OCI-LY1 (cell line): ENCODE data around the gene SCAMP2.

Source experiments
- H2AFZ ChIP-seq: fragments of 200-600 bp; sonication (generic), shearing (Covaris generic); 2 replicates; pipeline ENCODE4 v1.6.0; 2014; ENCODE audit warnings: antibody characterized with exemption, mild to moderate bottlenecking, low read length
- H3F3A ChIP-seq: fragments of 200-600 bp; sonication (generic), shearing (Covaris generic); 2 replicates; pipeline ENCODE4 v1.6.0; 2014; ENCODE audit warnings: mild to moderate bottlenecking, antibody characterized with exemption, low read length, moderate library complexity; ENCODE audit not compliant: insufficient read depth
- H3K27ac ChIP-seq: fragments of 200-600 bp; sonication (generic); 2 replicates; pipeline ENCODE4 v1.5.1; 2014; ENCODE audit warnings: low read length, mixed run types, mild to moderate bottlenecking, low read depth; ENCODE audit not compliant: poor library complexity, severe bottlenecking
- H3K27me3 ChIP-seq: fragments of 200-600 bp; sonication (generic); 2 replicates; pipeline ENCODE4 v1.6.0; 2014; ENCODE audit warnings: antibody characterized with exemption, mild to moderate bottlenecking, low read length, moderate library complexity; ENCODE audit not compliant: insufficient read depth
- H3K36me3 ChIP-seq: fragments of 200-600 bp; sonication (generic); 2 replicates; pipeline ENCODE4 v1.6.1; 2014; ENCODE audit warnings: mild to moderate bottlenecking, antibody characterized with exemption, low read length, moderate library complexity, mixed read lengths; ENCODE audit not compliant: insufficient read depth
- H3K4me1 ChIP-seq: fragments of 200-600 bp; sonication (generic); 2 replicates; pipeline ENCODE4 v1.5.1; 2014; ENCODE audit warnings: mild to moderate bottlenecking, low read length, moderate library complexity; ENCODE audit not compliant: insufficient read depth, severe bottlenecking
- H3K4me2 ChIP-seq: fragments of 200-600 bp; sonication (generic), shearing (Covaris generic); 2 replicates; pipeline ENCODE4 v1.6.1; 2014; ENCODE audit warnings: low read length
- H3K4me3 ChIP-seq: fragments of 200-600 bp; sonication (generic); 2 replicates; pipeline ENCODE4 v1.5.1; 2014; ENCODE audit warnings: low read length, low read depth, mild to moderate bottlenecking, mixed read lengths; ENCODE audit not compliant: poor library complexity, severe bottlenecking
- H3K79me2 ChIP-seq: fragments of 200-600 bp; shearing (Covaris generic); 2 replicates; pipeline ENCODE4 v1.6.1; 2016; ENCODE audit warnings: mixed run types, low read length, mixed read lengths; ENCODE audit not compliant: insufficient read depth
- H3K9ac ChIP-seq: fragments of 200-600 bp; sonication (generic), shearing (Covaris generic); 2 replicates; pipeline ENCODE4 v1.6.1; 2014; ENCODE audit warnings: mild to moderate bottlenecking, low read length, mixed read lengths
- H3K9me2 ChIP-seq: fragments of 200-600 bp; sonication (generic), shearing (Covaris generic); 2 replicates; pipeline ENCODE4 v1.6.1; 2014; ENCODE audit warnings: low read depth, mild to moderate bottlenecking, low read length, mixed read lengths
- H3K9me3 ChIP-seq: fragments of 200-600 bp; shearing (Covaris generic); 2 replicates; pipeline ENCODE4 v1.6.1; 2014; ENCODE audit warnings: low read length, mixed read lengths
- H4K20me1 ChIP-seq: fragments of 200-600 bp; sonication (generic), shearing (Covaris generic); 2 replicates; pipeline ENCODE4 v1.6.0; 2016; ENCODE audit warnings: mild to moderate bottlenecking, low read length; ENCODE audit not compliant: insufficient read depth
- CTCF ChIP-seq: fragments of 200-600 bp; sonication (generic), shearing (Covaris generic); IDR thresholded peaks from 2 replicates; pipeline ENCODE4 v1.5.1; 2017; ENCODE audit warnings: mild to moderate bottlenecking, antibody characterized with exemption, low read length, moderate library complexity, mixed read lengths
- EZH2 ChIP-seq: fragments of 200-600 bp; sonication (generic), shearing (Covaris generic); IDR thresholded peaks from 2 replicates; pipeline ENCODE4 v1.8.0; 2017; ENCODE audit warnings: borderline replicate concordance, mixed run types, mild to moderate bottlenecking, antibody characterized with exemption, low read length, moderate library complexity, mixed read lengths

The SCAMP2 gene

GRCh38 chr15:74843445-74843828 lies 29.7 kb downstream of the SCAMP2 start:
- H2AFZ ChIP-seq = no peak overlapping the region
- peak overlapping the region; percentile 67 for H3K27ac ChIP-seq
- peak overlapping the region; percentile 65 for H3K9ac ChIP-seq
- TF ChIP-seq CTCF (no peak; the same call in 1 of the 2 replicates), EZH2 (no peak)
- H3K36me3 ChIP-seq = peaks cover 31% of the 10 kb centered on the region; the same call in 1 of the 2 replicates
- peak overlapping the region; percentile 73 for H3K4me2 ChIP-seq
- H4K20me1 ChIP-seq = no peaks in the 10 kb centered on the region
- peaks cover 51% of the 10 kb centered on the region for H3K4me1 ChIP-seq
- H3K27me3 ChIP-seq = no peaks in the 10 kb centered on the region
- no peaks in the 10 kb centered on the region for H3F3A ChIP-seq
- no peaks in the 10 kb centered on the region for H3K79me2 ChIP-seq
- peak overlapping the region; percentile 78 for H3K4me3 ChIP-seq
- H3K9me3 ChIP-seq = no peaks in the 10 kb centered on the region
- no peaks in the 10 kb centered on the region for H3K9me2 ChIP-seq

GRCh38 chr15:74842581-74843444 lies 30.4 kb downstream of the SCAMP2 start, which contains the start of gene ULK3:
ULK3 (minus strand) TSS chr15:74843156; CDS start chr15:74843105, 51 bp downstream.
- Histone ChIP-seq H4K20me1 (no peaks in the 10 kb centered on the region), H3K27me3 (no peaks in the 10 kb centered on the region), H3K27ac (peak within 1 kb of the TSS; percentile 67), H2AFZ (no peak within 1 kb of the TSS), H3K4me2 (peak within 1 kb of the TSS; percentile 73), H3K9ac (peak within 1 kb of the TSS; percentile 82), H3K36me3 (peaks cover 27% of the 10 kb centered on the region; the same call in 1 of the 2 replicates), H3K4me3 (peak within 1 kb of the TSS; percentile 78), H3K4me1 (peaks cover 51% of the 10 kb centered on the region), H3F3A (no peaks in the 10 kb centered on the region), H3K79me2 (no peaks in the 10 kb centered on the region), H3K9me3 (no peaks in the 10 kb centered on the region), H3K9me2 (no peaks in the 10 kb centered on the region)
- TF ChIP-seq EZH2 (no peak), CTCF (peak; percentile 47)

GRCh38 chr15:74841891-74842373 lies 31.2 kb downstream of the SCAMP2 start:
- Histone ChIP-seq H3K27me3 (no peaks in the 10 kb centered on the region), H3K4me1 (peaks cover 51% of the 10 kb centered on the region), H3K4me2 (peak overlapping the region; percentile 73), H3K36me3 (peaks cover 25% of the 10 kb centered on the region; the same call in 1 of the 2 replicates), H3K9me2 (no peaks in the 10 kb centered on the region), H3K79me2 (no peaks in the 10 kb centered on the region), H3K27ac (no peak overlapping the region), H3K4me3 (peak overlapping the region; percentile 78), H3K9me3 (no peaks in the 10 kb centered on the region), H3F3A (no peaks in the 10 kb centered on the region), H4K20me1 (no peaks in the 10 kb centered on the region), H2AFZ (no peak overlapping the region), H3K9ac (peak overlapping the region; percentile 82)
- no peak for TF ChIP-seq CTCF
- TF ChIP-seq EZH2 = no peak
